ENCODE data around the gene PKP1.

PKP1 gene

DNA sequence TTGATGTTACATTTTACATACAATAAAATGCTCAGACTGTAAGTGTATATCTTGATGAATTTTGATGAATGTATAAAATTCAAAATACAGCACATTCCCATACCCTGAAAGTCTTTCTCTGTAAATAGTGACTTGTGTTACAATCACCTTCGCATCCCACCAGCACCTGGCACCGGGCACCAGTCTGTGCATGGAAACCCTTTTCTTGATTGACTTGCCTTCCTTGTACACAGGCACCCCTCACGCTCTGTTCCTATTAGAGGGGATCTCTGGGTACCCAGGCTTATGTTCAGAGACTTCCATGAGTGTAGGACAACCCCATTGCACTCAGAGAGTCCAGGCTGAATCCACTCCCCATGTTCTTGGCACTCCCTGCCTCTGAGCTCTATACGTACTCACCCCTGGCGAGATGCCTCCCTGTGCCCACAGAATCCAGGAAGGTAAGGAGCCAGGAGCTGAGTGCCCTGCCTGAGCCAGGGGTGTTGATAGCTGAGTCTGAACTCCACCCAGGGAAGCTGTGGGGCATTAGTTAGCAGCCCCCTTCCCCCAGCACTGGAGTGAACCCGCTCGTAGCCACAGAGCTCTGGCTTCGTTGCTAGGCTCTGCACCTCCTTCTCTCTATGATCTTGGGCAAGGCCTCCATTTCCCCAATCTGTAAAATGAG is 22.5 kb upstream of the PKP1 start:
- Histone ChIP-seq H3K9ac (ENCODE audit: low read length) (no peak overlapping the region), H4K20me1 (ENCODE audit: low read depth, low read length) (no peaks in the 10 kb centered on the region), H2AFZ (ENCODE audit: low read depth, low read length, severe bottlenecking) (no peak overlapping the region), H3K36me3 (ENCODE audit: low read length) (no peaks in the 10 kb centered on the region), H3K9me2 (replicated peaks; ENCODE audit: insufficient read depth, low read length) (no peaks in the 10 kb centered on the region), H3F3A (ENCODE audit: insufficient read depth) (no peaks in the 10 kb centered on the region), H3K79me2 (ENCODE audit: insufficient read depth, low read length) (no peaks in the 10 kb centered on the region), H3K27ac (ENCODE audit: low read depth, low read length) (no peak overlapping the region), H3K9me3 (ENCODE audit: insufficient read depth, low read length) (no peaks in the 10 kb centered on the region), H3K4me3 (ENCODE audit: insufficient read depth, low read length, poor library complexity, severe bottlenecking) (no peak overlapping the region), H3K4me2 (ENCODE audit: low read depth, low read length, poor library complexity, severe bottlenecking) (no peak overlapping the region), H3K27me3 (ENCODE audit: low read length) (no peaks in the 10 kb centered on the region)
- TF ChIP-seq, protein P1, sequence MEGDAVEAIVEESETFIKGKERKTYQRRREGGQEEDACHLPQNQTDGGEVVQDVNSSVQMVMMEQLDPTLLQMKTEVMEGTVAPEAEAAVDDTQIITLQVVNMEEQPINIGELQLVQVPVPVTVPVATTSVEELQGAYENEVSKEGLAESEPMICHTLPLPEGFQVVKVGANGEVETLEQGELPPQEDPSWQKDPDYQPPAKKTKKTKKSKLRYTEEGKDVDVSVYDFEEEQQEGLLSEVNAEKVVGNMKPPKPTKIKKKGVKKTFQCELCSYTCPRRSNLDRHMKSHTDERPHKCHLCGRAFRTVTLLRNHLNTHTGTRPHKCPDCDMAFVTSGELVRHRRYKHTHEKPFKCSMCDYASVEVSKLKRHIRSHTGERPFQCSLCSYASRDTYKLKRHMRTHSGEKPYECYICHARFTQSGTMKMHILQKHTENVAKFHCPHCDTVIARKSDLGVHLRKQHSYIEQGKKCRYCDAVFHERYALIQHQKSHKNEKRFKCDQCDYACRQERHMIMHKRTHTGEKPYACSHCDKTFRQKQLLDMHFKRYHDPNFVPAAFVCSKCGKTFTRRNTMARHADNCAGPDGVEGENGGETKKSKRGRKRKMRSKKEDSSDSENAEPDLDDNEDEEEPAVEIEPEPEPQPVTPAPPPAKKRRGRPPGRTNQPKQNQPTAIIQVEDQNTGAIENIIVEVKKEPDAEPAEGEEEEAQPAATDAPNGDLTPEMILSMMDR (IDR thresholded peaks at IDR 0.05; ENCODE audit: insufficient read depth, low read length, poor library complexity, severe bottlenecking) = no peak
- no peak for TF ChIP-seq EZH2phosphoT487 (conservative IDR thresholded peaks at IDR 0.05; ENCODE audit: low read length)

DNA sequence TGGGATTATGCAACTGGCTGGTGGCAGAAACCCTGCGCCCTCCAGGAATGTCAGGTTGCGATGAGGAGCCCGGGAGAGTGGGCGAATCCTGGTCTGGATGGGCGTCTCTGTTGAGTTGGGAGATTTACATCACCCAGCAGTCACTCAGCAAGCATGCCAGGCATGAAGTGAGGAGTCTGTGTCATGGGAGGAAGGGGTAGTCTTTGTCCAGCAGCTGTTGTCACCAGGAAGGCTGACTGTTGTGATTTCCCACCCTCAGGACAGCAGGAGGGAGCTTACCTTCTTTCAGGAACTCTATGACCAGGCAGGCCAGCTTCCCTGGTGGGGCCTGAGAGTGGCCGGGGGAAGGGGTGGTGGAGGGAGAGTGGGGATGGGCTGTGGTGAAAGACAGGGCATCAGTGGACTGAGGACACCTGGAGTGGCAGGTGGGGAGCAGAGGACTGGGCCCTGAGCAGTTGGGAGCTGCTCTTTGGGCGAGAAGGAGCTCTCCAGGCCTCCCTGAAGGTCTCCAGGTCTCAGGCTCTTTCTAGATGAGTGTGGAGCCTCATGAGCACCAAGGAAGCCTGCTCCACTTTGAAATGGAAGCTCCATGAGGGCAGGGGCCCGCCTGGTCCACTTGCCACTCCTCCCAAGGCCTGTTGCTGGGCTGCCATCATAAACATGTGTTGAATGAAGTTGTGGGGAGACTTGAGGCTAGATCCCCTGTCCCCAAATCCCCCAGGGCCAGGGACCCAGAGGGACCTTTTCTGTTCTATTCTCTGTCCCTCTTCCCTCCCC is 21.3 kb upstream of the PKP1 start:
- Histone ChIP-seq H3K36me3 (ENCODE audit: low read length) (no peaks in the 10 kb centered on the region), H3K9me2 (replicated peaks; ENCODE audit: insufficient read depth, low read length) (no peaks in the 10 kb centered on the region), H3K9me3 (ENCODE audit: insufficient read depth, low read length) (no peaks in the 10 kb centered on the region), H3K4me2 (ENCODE audit: low read depth, low read length, poor library complexity, severe bottlenecking) (no peak overlapping the region), H3K27me3 (ENCODE audit: low read length) (no peaks in the 10 kb centered on the region), H3K4me3 (ENCODE audit: insufficient read depth, low read length, poor library complexity, severe bottlenecking) (no peak overlapping the region), H4K20me1 (ENCODE audit: low read depth, low read length) (no peaks in the 10 kb centered on the region), H3K27ac (ENCODE audit: low read depth, low read length) (no peak overlapping the region), H2AFZ (ENCODE audit: low read depth, low read length, severe bottlenecking) (no peak overlapping the region), H3K9ac (ENCODE audit: low read length) (no peak overlapping the region), H3K79me2 (ENCODE audit: insufficient read depth, low read length) (no peaks in the 10 kb centered on the region), H3F3A (ENCODE audit: insufficient read depth) (no peaks in the 10 kb centered on the region)
- TF ChIP-seq, protein P1 (IDR thresholded peaks at IDR 0.05; ENCODE audit: insufficient read depth, low read length, poor library complexity, severe bottlenecking) = no peak
- TF ChIP-seq EZH2phosphoT487 (conservative IDR thresholded peaks at IDR 0.05; ENCODE audit: low read length) = no peak

DNA sequence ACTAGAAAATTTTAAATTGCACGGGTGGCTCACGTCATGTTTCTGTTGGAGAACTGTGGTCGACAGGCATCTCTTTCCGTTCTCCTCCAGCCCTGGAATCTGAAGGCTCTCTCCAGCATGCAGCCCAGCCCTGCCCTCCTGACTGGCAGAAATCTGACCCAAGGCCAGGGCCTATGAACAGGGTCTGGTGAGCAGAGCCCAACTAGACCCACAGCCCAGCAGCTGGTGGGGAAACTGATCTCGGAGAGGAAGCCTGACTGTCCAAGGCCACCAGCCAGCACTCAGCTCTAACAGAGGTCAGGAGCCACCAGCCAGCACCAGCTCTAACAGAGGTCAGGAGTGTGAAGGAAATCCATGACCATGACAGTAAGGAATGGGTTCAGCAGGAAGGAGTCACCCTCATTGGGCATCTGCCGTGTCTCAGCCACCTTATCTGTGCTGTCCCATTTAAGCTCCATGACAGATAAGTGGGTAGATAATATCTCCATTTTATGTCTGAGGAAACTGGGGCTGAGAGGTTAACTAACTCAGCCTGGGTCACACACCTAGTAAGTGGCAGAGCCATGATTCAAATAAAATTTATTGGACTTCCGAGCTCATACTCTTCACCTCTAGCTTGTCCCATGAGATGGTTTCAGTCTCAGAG is 20.2 kb upstream of the PKP1 start:
- no peak overlapping the region for H2AFZ ChIP-seq (ENCODE audit: low read depth, low read length, severe bottlenecking)
- H3K4me2 ChIP-seq (ENCODE audit: low read depth, low read length, poor library complexity, severe bottlenecking) = no peak overlapping the region
- TF ChIP-seq, protein P1 (IDR thresholded peaks at IDR 0.05; ENCODE audit: insufficient read depth, low read length, poor library complexity, severe bottlenecking) = no peak
- TF ChIP-seq EZH2phosphoT487 (conservative IDR thresholded peaks at IDR 0.05; ENCODE audit: low read length) = no peak
- no peaks in the 10 kb centered on the region for H3K9me2 ChIP-seq (replicated peaks; ENCODE audit: insufficient read depth, low read length)
- no peaks in the 10 kb centered on the region for H4K20me1 ChIP-seq (ENCODE audit: low read depth, low read length)
- H3K9ac ChIP-seq (ENCODE audit: low read length) = no peak overlapping the region
- no peaks in the 10 kb centered on the region for H3K36me3 ChIP-seq (ENCODE audit: low read length)
- H3K4me3 ChIP-seq (ENCODE audit: insufficient read depth, low read length, poor library complexity, severe bottlenecking) = no peak overlapping the region
- no peak overlapping the region for H3K27ac ChIP-seq (ENCODE audit: low read depth, low read length)
- no peaks in the 10 kb centered on the region for H3K9me3 ChIP-seq (ENCODE audit: insufficient read depth, low read length)
- no peaks in the 10 kb centered on the region for H3K79me2 ChIP-seq (ENCODE audit: insufficient read depth, low read length)
- no peaks in the 10 kb centered on the region for H3F3A ChIP-seq (ENCODE audit: insufficient read depth)
- H3K27me3 ChIP-seq (ENCODE audit: low read length) = no peaks in the 10 kb centered on the region; the same call in 1 of the 2 replicates
